ENCODE measurements around the gene P2RX3.

DNA sequence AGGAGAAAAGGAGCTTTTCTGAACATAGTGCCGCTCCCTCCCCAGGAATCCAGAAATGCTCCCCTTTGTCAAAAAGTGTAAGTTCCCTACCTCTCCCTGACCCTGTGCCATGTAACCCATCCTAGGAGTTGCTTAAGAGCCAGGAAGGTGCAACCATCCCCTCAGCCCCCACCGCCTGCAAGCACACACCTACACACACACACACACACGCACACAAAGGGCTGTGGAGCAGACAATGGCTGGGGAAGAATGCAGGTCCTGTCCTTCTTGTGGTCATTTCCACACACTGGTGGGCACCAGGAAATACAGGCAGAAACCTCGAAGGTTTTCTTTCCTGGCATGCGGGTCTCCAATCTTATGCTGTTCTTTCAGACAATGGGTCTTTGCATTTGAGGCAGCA lies 1.2 kb downstream of the P2RX3 start:
- TF ChIP-seq, protein P1, sequence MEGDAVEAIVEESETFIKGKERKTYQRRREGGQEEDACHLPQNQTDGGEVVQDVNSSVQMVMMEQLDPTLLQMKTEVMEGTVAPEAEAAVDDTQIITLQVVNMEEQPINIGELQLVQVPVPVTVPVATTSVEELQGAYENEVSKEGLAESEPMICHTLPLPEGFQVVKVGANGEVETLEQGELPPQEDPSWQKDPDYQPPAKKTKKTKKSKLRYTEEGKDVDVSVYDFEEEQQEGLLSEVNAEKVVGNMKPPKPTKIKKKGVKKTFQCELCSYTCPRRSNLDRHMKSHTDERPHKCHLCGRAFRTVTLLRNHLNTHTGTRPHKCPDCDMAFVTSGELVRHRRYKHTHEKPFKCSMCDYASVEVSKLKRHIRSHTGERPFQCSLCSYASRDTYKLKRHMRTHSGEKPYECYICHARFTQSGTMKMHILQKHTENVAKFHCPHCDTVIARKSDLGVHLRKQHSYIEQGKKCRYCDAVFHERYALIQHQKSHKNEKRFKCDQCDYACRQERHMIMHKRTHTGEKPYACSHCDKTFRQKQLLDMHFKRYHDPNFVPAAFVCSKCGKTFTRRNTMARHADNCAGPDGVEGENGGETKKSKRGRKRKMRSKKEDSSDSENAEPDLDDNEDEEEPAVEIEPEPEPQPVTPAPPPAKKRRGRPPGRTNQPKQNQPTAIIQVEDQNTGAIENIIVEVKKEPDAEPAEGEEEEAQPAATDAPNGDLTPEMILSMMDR (IDR thresholded peaks at IDR 0.05) = no peak
- TF ChIP-seq POLR2A (IDR thresholded peaks at IDR 0.05) = no peak
